Suprapubic skin (tissue), 4 donors: ENCODE data around the gene KLHL29.

Experiments used
- EP300 ChIP-seq: sonication (generic); formaldehyde crosslinking; IDR thresholded peaks from one replicate; pipeline ENCODE4 v1.6.1; 2017; ENCODE audit warnings: antibody characterized with exemption
- POLR2A ChIP-seq, 2 donors: fragments of 450-650 bp; IDR thresholded peaks; one replicate each; pipeline ENCODE4 v1.6.1; 2017; ENCODE audit warnings: antibody characterized with exemption in 2 of 2, mild to moderate bottlenecking in 2 of 2, moderate library complexity in 2 of 2
- POLR2AphosphoS5 ChIP-seq, 3 donors: sonication (generic); formaldehyde crosslinking; IDR thresholded peaks; one replicate each; pipeline ENCODE4 v1.6.1; 2017; ENCODE audit warnings: antibody characterized with exemption in 3 of 3
- TF ChIP-seq, protein P1 (sequence below), 2 donors: fragments of 200-600 bp in 1 of 2; fragments of 450-650 bp in 1 of 2; sonication (generic) in 1 of 2; IDR thresholded peaks; one replicate each; pipeline ENCODE4 v1.5.1; 2016 to 2019; ENCODE audit warnings: antibody characterized with exemption in 2 of 2, mild to moderate bottlenecking in 1 of 2, moderate library complexity in 1 of 2

DNA sequence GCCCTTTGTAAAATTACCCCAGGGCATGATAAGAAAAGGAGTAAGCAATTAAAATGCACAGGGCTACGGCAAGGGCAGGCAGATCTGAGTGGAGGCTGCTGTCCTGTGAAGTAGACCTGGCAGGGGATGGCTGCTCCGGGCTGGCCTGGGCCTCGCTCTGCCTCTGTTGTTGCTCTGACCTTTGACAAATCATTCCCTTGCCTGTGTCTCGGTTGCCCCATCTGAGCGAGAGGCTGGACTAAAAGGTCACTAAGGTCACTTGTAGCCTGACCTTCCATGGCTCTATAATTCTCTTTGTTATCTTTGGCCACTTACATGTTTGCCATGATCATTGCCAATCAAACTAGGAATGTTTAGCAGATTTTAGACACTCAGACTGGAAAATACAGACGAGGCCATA lies 118.1 kb downstream of the KLHL29 start:
- TF ChIP-seq, protein P1, sequence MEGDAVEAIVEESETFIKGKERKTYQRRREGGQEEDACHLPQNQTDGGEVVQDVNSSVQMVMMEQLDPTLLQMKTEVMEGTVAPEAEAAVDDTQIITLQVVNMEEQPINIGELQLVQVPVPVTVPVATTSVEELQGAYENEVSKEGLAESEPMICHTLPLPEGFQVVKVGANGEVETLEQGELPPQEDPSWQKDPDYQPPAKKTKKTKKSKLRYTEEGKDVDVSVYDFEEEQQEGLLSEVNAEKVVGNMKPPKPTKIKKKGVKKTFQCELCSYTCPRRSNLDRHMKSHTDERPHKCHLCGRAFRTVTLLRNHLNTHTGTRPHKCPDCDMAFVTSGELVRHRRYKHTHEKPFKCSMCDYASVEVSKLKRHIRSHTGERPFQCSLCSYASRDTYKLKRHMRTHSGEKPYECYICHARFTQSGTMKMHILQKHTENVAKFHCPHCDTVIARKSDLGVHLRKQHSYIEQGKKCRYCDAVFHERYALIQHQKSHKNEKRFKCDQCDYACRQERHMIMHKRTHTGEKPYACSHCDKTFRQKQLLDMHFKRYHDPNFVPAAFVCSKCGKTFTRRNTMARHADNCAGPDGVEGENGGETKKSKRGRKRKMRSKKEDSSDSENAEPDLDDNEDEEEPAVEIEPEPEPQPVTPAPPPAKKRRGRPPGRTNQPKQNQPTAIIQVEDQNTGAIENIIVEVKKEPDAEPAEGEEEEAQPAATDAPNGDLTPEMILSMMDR (IDR thresholded peaks at IDR 0.05) = no peak
- no peak for TF ChIP-seq POLR2A (IDR thresholded peaks at IDR 0.05)
- TF ChIP-seq EP300 = no peak
- no peak for TF ChIP-seq POLR2AphosphoS5 (IDR thresholded peaks at IDR 0.05)
